Measurements from ENCODE around the gene FAM3A. TPM values are rescaled to one million over a fixed set of nuclear protein-coding genes. Genes with fewer than 3 reads are reported as not detected.

Gene FAM3A
- total and polyA plus RNA-seq, 10 donors: 29.1 to 54.5 (median 35.0) TPM

DNA sequence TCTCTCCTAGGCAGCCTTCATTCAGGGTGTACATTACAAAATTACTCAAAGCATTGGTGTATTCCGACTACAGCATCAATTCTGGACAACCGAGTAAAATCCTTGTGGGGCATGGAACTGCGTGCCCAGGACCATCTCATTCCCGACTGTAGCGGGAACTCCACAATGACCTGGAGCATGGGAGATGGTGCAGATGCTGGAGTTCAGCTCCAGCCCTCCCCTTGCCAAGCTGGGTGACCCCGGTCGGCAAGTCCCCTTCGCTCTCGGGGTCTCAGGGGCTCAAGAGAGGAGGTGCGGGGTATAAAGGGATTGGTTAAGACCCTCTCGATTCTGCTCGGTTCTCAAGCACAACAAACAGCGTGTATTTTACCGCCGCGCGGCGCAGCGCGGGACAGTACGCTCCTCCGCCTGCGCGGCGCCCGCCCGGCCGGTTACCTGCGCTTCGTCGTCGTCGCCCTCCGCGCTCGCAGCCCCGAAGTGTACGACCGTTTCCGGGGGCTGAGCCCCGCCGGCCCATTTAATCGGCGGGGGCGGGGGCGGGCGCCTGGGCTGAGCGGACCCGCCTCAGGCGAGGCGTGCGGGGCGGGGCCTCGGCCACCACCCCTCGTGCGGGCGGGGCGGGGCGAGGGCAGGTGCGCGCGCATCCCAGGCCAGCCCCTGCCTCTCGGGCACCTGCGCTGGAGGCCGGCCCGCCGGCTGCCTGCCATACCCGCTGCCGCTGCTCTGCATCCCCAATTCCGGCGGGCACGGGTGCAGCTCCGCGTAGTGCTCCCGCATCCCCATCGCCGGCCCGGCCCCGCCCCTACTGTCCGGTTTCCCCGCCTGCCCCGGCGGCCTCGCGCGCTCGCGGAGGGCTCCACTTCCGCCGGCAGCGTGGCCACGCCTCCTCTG is 30.6 kb upstream of the FAM3A start, which contains the start of gene G6PD:
Gene G6PD, minus strand, starts transcription at position 493 of the 891 bp plus-strand sequence. CDS start 691 bp downstream, outside the sequence.
- 1 to 67% (median 4%) methylated on average over 12 to 92 of the region's 92 CpGs for WGBS, 5 donors
- Histone ChIP-seq H3K27me3 (replicated peaks in 1 of 7) (no peaks in the 10 kb centered on the region), H3K4me3 (peak within 1 kb of the TSS; percentile 53 to 81 (median 66)), H3K4me1 (peaks cover 13 to 80% (median 61%) of the 10 kb centered on the region in 6 donors), H3K9me3 (no peaks in the 10 kb centered on the region), H3K27ac (peak within 1 kb of the TSS; percentile 82 to 97 (median 92)), H3K36me3 (peaks cover 0 to 22% (median 0%) of the 10 kb centered on the region in 6 donors)
- TF ChIP-seq POLR2AphosphoS5 (IDR thresholded peaks at IDR 0.05): peak; percentile 77 to 80 (median 79)
- TF ChIP-seq POLR2A (IDR thresholded peaks at IDR 0.05): peak in 1 of 3 donors; percentile 9
- TF ChIP-seq, protein P1, sequence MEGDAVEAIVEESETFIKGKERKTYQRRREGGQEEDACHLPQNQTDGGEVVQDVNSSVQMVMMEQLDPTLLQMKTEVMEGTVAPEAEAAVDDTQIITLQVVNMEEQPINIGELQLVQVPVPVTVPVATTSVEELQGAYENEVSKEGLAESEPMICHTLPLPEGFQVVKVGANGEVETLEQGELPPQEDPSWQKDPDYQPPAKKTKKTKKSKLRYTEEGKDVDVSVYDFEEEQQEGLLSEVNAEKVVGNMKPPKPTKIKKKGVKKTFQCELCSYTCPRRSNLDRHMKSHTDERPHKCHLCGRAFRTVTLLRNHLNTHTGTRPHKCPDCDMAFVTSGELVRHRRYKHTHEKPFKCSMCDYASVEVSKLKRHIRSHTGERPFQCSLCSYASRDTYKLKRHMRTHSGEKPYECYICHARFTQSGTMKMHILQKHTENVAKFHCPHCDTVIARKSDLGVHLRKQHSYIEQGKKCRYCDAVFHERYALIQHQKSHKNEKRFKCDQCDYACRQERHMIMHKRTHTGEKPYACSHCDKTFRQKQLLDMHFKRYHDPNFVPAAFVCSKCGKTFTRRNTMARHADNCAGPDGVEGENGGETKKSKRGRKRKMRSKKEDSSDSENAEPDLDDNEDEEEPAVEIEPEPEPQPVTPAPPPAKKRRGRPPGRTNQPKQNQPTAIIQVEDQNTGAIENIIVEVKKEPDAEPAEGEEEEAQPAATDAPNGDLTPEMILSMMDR (IDR thresholded peaks at IDR 0.05 in 8 of 11, conservative IDR thresholded peaks at IDR 0.05 in 3 of 11): no peak
- DNase-seq: peak; percentile 96
- intact Hi-C loops (cut with DNase I; ENCODE audit: low total_unique reads): no loop called here

DNA sequence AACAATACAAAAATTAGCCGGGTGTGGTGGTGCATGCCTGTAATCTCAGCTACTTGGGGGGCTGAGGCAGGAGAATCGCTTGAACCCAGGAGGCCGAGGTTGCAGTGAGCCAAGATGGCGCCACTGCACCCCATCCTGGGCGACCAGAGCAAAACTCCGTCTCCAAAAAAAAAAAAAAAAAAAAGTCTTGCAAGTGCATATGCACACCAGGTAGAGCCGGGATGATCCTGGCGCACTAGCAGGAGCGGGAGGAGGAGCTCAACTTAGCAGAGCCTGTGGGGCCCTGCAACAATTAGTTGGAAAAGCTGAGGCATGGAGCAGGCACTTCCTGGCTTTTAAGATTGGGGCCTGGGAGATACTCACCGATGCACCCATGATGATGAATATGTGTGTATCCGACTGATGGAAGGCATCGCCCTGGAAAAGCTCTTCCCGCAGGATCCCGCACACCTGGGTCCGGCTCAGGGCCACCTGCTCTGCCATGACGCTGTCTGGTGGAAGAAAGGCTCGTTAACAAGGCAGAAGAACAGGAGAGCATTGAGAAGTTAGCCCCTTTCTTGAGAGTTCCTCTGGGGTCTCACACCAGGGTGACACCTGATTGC is 29.7 kb upstream of the FAM3A start:
- Histone ChIP-seq H3K36me3 (peaks cover 0 to 27% (median 0%) of the 10 kb centered on the region in 6 donors), H3K9me3 (no peaks in the 10 kb centered on the region), H3K4me3 (peak overlapping the region in 5 of 8 donors; percentile 53 to 81 (median 69)), H3K4me1 (peaks cover 13 to 84% (median 63%) of the 10 kb centered on the region in 6 donors), H3K27me3 (replicated peaks in 1 of 7) (no peaks in the 10 kb centered on the region), H3K27ac (peak overlapping the region in 4 of 8 donors; percentile 93 to 97 (median 95))
- WGBS, 5 donors: 92 to 97% (median 93%) methylated on average over 9 to 17 of the region's 17 CpGs
- peak; percentile 74 for DNase-seq
- TF ChIP-seq POLR2A (IDR thresholded peaks at IDR 0.05): no peak
- TF ChIP-seq, protein P1 (IDR thresholded peaks at IDR 0.05 in 8 of 11, conservative IDR thresholded peaks at IDR 0.05 in 3 of 11): no peak
- no peak for TF ChIP-seq POLR2AphosphoS5 (IDR thresholded peaks at IDR 0.05)
- intact Hi-C loops (cut with DNase I; ENCODE audit: low total_unique reads): no loop called here

DNA sequence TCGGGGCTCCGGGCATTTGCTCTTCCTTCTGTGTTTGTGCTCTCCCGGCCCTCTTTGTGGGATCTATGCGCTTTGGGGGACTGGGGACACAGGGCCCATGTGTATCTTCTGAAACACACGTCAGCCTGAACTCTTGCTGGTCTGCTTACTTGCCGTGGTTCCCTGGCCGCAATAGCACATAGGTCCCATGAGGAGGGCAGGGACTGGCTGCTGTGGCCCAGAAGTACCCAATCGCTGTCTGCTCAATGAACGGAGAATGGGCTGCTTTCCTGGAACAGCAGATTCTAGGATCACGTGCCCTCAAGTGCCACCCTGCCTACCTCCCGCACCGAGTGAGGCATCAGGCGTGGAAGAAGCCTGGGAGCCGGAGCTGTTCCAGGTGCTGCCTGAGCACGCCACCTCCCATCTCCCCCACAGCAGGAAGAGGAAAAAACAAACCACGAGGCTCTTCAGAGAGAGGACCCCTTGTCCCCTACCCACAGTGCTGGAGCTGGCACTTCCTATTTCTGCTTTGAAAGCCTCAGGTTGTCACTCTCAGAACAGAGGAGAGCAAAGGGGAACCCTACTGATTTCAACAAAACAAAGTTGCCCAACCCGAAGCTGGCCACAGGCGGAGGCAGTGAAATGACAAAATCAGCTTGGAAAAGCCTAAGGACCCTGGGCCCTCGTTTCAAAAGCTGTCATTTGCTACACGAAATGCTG is 26.8 kb upstream of the FAM3A start:
- intact Hi-C loops (cut with DNase I; ENCODE audit: low total_unique reads): no loop called here
- no peak for TF ChIP-seq POLR2A (IDR thresholded peaks at IDR 0.05)
- TF ChIP-seq, protein P1 (IDR thresholded peaks at IDR 0.05 in 8 of 11, conservative IDR thresholded peaks at IDR 0.05 in 3 of 11): no peak
- TF ChIP-seq POLR2AphosphoS5 (IDR thresholded peaks at IDR 0.05): peak; percentile 30 to 57 (median 43)
- Histone ChIP-seq H3K36me3 (peaks cover 0 to 35% (median 0%) of the 10 kb centered on the region in 6 donors), H3K9me3 (no peaks in the 10 kb centered on the region), H3K27ac (peak overlapping the region; percentile 48 to 97 (median 82)), H3K4me3 (peak overlapping the region in 4 of 8 donors; percentile 8 to 58 (median 19)), H3K27me3 (replicated peaks in 1 of 7) (no peaks in the 10 kb centered on the region), H3K4me1 (peaks cover 3 to 66% (median 43%) of the 10 kb centered on the region in 6 donors)
- 28 to 57% (median 33%) methylated on average over 11 to 20 of the region's 20 CpGs for WGBS, 5 donors
- DNase-seq: peak; percentile 79

All from spleen (tissue), 11 donors.